GM21360 (cell line): ENCODE data around the gene RNF5.
"Not testable (repeated sequence)": the region's sequence is repeated elsewhere in the genome, so short reads cannot be mapped to it uniquely, and the experiment has no call there.

ENCODE experiments used
- ATAC-seq: cut with Tn5 transposase; IDR thresholded peaks from one replicate; pipeline ENCODE4 v1.9.1; 2021; ENCODE audit warnings: mild to moderate bottlenecking, moderate library complexity; ENCODE audit not compliant: unreplicated experiment

The RNF5 gene

DNA sequence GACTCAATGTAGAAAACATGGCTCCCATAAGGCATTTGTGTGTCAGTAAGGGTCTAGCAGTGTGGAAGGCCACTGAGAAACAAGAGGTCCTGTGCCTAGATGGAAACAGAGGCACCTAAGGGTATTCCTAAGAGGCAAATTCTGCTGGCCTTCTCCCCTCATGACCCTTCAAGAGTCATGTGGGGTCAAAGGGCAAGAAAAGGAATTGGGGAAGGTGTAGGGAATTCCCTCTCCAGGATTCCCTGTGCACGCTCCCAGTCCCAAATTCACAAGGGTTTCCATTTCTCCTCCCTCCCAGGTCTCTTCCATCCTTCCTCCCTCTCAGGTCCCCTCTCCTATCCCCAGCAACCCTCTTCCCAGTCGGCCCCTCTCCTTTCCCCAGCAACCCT lies 2.9 kb upstream of the RNF5 start:
- no peak for ATAC-seq

DNA sequence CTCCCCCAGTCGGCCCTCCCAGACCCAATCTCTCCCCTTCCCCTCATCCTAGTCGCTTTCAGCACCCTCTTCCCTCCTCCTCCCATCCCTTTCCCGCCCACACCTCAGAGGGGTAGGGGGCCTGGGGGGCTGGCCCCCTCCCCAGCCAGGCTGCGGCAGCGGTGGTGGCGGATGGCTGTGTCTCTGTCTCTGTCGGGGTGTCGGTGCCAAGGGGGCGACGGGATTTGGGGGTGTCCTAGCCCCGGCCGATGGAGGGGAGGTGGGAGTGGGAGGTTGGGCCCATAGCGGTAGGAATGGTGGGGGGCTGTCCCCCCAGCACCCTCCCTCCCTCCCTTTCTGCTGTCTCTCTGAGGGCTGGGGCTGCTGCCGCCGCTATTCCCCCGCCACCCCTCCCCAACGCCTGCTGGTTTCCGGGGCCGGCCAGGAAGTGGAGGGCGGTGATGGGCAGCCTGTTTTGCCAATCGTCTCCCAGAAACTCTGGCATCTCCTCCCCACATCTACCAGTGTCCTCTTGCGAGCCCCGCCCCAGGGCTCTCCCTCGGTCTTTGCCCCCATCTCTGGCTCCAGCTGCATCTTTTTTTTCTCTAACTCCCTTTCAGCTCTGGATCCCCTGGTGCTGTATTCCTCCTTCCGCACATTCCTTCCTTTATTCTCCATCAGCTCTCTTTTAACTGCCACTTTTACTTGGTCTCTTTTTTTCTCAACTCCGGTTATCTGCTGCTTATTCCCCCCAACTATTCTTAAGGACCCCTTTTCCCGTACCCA lies 2.3 kb upstream of the RNF5 start, which contains the start of gene AGPAT1:
Gene AGPAT1 (minus strand): TSS at position 374 of the 765 bp plus-strand sequence. CDS start 4,588 bp downstream, outside the sequence.
- ATAC-seq = peak; percentile 35

DNA sequence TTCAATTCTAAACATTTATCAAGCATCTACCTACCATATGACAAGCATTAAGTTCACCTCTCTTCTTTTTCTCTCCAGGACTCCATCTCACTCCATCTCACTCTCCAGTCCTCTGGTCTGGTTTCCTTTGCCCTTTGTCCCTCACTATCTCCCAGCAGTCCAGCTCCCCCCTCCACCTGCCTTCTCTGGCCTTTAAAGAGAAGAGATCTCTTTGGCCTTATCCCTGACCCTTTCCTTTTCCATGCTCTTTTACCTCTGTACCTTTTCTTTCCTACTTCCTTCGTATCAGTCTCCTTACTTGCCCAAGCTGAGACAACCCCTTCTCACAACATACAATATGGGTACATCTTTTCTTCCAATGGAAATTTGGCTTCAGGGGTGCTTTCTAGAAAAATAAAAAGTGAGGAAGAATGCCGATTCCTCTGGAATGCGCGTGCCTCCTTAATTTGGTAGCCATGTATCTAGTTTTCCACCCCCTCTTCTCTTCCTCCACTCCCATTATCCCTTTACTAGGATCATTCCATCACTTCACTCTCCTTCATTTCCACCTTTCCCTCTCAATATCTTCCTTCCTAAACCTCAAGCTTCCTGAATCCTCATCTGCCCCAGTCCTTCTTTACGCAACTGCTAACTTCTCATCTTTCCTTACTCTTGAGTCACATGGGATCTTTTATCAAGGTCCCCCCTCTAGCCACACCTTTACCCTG lies 1.6 kb upstream of the RNF5 start:
- ATAC-seq = no peak

DNA sequence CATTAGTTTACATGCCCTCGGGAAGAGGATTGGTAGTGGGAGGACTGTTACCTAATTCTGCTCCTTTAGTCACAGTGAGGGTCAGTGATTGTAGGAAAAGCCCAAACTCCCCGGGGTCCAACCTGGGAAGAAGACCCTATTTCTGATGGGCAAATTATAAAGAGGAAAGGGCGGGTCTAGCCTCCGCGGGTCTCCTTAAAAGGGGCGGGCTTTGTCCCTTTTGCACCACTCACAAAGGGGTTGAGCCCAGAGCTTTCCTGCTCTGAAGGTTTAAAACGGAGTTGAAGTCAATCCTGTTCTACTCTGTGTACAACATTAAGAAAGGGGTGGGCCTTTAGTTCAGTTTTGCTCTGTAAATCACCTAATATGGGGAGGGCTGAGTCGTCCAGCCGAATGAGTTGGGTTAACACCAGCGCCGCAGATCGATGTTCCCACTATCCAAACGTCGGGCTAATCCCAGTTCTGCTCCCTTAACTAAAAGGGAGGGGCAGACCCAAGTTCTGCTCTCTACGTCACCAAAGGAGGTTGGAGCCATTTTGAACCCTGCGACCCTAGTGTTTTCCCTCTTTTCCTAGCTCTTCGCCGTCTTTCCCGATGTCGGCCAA lies 920 bp upstream of the RNF5 start:
- ATAC-seq = no peak

DNA sequence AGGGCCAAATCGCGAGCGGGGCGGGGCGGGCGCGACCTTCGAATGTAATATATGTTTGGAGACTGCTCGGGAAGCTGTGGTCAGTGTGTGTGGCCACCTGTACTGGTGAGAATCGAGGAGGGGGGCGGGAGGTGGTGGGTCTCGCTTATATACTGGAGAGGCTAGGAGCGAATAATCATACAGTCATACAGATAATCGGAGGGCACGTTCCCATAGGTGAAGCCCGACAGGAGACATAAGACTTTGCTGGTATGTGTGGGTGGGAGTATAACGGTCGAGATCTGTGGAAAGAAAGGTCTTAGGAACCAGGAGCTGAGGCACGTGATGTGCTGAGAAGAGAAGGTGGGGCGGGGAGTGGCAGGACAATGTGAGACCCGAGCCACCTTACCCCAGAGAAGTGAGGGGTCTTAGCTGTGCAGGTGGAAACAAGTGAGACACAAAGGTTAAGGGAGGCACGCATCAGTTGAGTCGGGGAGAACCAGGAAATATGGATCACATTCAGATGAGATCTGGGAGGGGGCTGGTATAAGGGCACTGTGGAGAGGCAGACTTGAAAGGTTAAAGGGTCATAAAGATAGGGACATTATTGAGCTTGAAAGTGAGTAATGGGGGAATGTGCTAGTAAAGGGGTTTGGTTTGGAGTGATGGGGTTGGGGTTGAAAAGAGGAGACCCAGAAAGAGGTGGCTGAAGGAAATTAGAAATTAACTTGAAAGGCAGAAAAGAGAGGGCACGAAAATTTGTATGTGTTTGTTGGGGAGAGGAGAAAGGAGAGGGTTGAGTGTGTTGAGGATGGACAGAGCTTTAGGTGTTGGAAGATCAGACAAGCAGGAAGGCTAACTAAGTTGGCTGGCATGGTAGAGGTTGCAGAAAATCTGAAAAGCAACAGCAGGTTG lies 589 bp downstream of the RNF5 start:
- ATAC-seq = no peak

DNA sequence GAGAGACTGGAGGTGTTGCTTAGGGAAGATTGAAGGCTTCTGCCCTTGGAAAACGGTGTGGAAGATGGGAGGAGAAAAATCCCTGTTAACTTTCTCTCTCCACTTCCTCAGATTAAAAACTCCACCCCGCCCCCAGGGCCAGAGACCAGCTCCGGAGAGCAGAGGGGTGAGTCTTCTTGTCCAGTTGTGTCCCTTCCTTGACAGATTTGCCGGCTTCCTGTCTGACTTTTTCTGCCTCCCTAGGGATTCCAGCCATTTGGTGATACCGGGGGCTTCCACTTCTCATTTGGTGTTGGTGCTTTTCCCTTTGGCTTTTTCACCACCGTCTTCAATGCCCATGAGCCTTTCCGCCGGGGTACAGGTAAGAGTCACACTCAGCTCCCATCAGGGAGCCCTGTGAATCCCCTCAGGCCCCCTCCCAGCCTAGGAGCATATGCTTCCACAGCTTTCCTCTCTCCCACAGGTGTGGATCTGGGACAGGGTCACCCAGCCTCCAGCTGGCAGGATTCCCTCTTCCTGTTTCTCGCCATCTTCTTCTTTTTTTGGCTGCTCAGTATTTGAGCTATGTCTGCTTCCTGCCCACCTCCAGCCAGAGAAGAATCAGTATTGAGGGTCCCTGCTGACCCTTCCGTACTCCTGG lies 1.7 kb downstream of the RNF5 start:
- ATAC-seq = no peak

DNA sequence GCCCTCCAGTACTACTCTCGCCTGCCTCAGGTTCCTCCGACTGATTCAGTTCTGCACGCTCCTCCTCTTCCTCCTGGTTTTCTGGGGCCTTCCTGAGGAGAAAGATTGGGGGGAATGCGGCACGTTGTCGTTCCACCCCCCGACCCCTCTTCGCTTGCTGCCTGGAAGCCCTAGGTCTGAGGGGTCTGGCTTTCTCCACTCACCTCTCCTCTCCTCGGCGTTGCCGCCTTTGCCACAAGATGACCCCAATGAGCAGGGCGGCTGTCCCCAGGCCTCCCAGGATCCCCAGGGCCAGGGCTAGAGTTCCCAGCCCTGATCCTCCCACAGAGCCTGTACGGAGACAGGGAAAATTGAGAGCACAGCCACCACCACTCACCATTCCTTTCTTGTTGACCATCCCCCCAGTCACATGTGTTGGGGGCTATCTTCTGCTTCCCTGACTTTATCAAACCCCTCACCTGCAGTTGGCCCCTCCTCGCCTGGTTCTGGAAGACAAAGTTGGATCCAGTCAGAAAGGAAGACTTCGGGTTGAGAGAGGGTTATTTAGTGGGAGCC lies 3.0 kb downstream of the RNF5 start:
- ATAC-seq = no peak

DNA sequence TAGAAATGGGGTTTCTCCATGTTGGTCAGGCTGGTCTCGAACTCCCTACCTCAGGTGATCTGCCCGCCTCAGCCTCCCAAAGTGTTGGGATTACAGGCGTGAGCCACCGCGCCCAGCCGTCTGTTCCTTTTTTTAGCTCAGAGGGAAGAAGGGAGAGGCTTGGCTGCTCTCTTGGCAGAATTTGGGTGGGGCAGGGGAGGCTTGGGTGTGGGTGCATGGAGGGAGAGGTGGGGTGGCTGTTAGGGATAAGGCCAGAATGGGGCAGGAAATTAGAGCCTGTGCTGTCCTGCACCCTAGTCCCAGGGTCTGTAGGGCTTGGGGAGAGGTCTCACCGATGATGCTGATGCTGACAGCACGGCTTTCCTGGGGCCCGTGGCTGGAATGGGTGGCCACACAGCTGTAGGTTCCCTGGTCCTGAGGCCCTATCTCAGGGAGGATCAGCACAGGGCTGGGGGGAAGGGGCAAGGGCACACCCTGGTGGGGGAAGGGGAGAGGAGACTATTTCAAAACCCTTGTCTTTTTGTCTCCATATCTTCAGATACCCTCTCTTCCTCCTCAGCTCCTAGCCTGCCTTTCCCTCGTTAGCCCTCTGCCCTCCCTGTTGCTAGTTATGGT lies 3.8 kb downstream of the RNF5 start:
- ATAC-seq = no peak

DNA sequence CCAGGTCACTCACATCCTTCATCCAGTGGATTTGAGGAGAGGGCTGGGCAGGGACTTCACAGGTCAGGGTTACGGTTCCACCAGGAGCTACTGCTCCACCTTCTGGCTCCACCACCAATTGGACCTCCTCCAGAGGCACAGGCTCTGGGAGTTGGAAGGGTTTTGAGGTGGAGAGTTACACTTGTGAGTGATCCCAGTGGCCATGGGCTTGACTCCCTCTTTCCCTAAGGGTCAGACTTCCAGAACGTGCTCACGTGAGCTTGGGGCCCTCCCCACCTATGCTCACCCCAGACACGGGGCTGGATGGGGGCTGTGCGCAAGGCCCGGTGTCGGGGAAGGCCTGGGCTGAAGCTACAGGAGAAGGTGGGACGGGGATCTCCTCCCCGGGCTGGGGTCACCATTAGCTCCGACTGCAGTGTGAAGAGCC lies 4.4 kb downstream of the RNF5 start:
- no peak for ATAC-seq

DNA sequence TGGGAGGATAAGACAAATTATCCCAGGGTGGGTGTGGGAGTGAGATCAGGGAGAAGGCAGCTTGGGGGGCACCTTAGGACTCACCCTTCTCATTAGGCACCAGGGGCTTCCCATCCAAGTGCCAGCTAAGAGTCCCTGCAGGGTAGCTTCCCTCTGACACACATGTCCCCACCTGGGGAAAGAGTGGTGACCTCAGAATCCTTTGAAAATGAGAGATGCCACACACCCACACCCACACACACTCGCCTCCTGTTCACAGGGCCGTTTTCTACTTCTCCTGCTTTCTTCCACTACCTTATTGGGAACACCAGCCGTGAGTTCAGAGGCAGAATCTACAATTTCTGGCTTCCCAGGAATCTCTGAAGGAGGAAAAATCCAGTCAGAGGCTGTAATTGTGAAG lies 4.8 kb downstream of the RNF5 start:
- ATAC-seq = no peak

DNA sequence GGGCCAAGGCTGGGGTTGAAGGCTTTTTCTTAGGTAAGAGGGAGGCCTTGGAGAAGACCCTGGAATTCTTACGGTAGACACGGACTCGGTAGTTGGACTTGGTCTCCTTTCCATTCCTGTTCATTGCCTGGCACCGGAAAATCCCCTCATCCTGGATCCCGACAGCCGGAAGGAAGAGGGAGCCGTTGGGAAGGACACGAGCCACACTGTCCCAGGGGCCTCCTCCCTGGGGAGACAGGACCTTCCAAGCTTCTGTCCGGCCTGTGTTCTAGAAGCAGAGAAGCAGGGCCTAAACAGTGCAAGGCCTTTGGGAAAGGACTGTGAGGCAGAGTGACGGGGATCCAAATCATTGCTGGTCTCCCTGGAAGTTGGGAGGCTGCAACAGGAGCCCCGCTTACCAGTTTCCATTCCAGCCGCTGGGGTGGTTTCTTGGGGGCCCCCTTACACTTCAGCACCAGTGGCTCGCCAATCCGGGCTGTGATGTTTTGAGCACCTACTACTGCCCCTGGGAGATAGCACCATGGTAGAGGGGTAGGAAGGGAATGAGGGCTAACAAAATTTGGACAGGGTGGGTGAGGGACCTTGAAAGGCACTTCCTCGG lies 5.4 kb downstream of the RNF5 start:
- ATAC-seq = no peak

DNA sequence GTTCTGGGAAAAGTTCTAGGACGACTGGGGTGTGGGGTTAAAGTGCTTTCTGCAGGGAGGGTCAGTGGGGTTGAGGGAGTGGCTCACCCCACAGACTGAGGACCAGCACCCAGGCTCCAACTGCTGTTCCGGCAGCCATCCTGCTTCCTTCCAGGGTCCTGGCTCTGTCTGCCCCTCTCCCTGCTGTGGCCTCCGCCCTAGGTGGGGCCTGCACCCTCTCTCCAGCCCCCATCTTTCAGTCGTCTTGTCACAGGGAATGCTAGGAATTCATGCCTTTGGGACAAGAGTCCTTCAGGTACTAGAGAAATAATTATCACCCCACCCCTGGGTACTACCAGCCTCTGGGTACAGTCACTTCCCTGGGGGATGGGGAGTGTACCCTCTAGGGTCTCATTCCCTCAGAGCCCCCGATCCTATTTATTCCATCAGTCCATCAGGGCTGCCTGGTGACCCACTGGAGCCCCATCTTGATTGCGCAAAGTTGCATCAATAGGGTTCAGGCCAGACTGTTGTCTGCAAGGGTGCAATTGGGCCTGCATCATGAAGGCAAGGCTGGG lies 6.0 kb downstream of the RNF5 start, which contains the start of gene AGER:
Gene AGER (minus strand): TSS at position 170 of the 557 bp plus-strand sequence. CDS start 31 bp downstream, at position 139.
- ATAC-seq = no peak

DNA sequence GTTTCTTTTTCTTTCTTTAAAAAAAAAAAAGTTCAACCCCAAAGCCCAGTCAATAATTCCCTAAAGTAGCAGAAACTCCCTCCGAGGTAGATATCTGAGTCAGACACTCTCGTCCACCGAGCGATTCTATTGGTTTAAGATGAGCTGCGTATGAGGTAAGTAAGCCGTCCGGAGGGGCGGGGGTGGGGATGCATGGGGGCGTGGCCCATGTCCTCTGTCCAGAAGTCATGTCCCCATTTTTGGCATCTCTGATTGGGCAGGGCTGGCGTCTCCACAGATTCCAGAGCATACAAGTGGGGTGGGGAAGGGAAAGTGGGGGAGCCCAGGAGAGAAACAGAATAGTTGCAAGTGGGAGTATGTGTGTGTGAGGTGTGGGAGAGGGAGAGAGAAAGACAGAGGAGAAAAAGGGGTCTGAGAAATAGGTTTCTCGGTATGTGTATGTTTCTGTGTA lies 7.5 kb downstream of the RNF5 start:
- ATAC-seq = not testable (repeated sequence)

DNA sequence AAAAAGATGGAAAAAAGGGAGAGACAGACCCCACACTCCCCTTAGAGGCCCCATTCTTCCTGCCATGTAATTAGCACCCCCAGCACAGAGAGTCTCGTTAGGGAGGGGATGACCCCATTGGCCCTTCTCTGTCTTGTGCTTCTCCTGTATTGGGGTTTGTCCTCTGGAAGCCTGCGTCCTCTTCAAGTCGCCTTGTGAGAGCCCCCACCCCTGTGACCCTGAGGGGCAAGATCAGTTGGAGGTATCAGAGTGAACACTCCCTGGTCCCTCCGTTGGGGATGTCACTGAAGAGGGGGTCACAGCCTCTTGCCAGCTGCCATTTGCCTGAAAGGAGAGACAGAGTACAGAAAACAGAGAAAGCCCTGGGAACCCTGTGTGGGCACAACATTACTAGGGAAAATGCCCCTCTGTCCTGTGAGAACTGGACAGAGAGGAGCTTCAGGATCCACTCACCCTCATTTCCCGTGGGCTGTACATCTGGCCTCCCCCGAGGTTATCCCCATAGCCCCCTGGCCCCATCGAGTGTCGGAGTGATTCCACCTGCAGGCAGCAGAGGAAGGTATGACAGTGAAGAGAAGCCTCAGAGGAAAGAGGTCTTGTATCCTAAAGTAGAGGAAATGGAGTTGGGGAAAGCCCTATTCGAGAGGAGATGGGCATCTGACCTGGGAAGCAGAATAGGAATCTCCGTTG lies 8.1 kb downstream of the RNF5 start:
- not testable (repeated sequence) for ATAC-seq

DNA sequence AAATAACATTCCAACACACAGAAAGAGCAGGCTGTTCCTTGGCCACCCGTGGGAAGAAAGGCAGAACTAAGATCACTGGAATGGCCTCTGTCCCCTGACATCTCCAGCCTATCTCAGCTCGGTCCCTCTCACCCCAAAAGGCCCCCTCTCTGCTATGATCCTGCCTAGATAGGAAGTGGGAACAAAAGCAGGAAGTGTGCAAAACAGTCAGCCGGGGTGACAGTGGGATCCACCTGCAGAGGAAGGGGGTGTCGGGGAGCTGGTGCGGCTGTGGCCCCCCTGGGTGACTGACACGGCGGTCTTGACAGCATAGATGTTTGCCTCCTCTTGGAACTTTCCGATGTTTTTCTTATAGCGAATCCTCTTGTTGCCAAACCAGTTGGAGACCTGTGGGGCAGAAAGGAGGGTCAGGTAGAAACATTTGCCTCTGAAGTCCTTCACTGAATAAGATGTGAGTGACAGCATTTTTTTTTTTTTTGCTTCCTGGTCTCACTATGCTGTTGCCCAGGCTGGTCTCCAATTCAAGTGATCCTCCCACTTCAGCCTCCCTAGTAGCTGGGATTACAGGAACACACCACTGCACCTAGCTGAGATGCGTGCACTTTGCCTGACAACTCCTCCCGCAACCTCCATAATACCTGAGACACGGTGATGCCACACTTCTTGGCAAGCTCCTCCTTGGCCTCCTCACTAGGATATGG lies 9.0 kb downstream of the RNF5 start:
- no peak for ATAC-seq

DNA sequence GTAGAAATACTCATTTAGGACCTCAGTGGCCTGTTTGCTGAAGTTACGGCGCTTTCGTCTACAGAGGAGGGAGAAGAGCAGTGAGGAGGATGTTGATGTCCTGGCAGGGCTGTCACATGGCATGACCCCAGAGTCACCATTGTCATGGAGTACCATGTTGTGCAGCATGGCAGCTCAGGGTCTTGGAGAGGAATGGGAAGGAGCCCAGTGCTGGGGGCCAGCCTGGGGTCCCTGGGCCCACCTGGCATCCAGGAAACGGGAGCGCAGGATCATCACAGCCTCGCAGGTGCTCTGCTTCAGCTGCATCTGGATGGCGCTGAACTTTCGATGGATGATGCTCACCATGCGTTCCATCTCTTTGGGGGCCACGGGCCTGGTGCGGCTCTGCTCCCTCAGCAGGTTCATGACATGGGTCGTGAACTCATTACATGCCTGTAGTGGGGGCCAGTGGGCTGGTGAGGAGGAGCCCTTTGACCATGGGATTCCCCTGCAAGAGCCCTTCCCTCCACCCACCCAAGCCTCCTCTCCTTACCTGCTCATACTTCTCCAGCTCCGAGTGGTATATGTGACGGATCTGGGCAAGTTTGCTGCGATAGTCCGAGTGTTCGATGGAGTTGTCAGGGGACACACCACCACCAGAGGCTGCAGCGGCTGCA lies 9.6 kb downstream of the RNF5 start:
- not testable (repeated sequence) for ATAC-seq
